ENCODE data around the gene RAB22A.

RAB22A gene

GRCh38 chr20:58309591-58310290 lies at the start of gene RAB22A:
Gene RAB22A (plus strand): TSS chr20:58309715. CDS start chr20:58309977, 262 bp downstream.
- DNase-seq (ENCODE audit: low read depth): no peak

GRCh38 chr20:58260006-58260405 lies 49.5 kb upstream of the RAB22A start:
- DNase-seq (ENCODE audit: low read depth): no peak

GRCh38 chr20:58261660-58262059 lies 47.9 kb upstream of the RAB22A start:
- DNase-seq (ENCODE audit: low read depth): no peak

- no peak for DNase-seq (ENCODE audit: low read depth)
Observed at GRCh38 chr20:58264271-58264670, 45.2 kb upstream of the RAB22A start.

- no peak for DNase-seq (ENCODE audit: low read depth)
Observed at GRCh38 chr20:58267389-58268215, 41.9 kb upstream of the RAB22A start.

GRCh38 chr20:58268421-58268821 lies 41.1 kb upstream of the RAB22A start:
- no peak for DNase-seq (ENCODE audit: low read depth)

GRCh38 chr20:58268936-58269619 lies 40.4 kb upstream of the RAB22A start:
- DNase-seq (ENCODE audit: low read depth): no peak

GRCh38 chr20:58271606-58272351 lies 37.7 kb upstream of the RAB22A start:
- DNase-seq (ENCODE audit: low read depth): no peak

GRCh38 chr20:58274384-58274783 lies 35.1 kb upstream of the RAB22A start:
- no peak for DNase-seq (ENCODE audit: low read depth)

GRCh38 chr20:58277107-58277506 lies 32.4 kb upstream of the RAB22A start:
- DNase-seq (ENCODE audit: low read depth): no peak

- no peak for DNase-seq (ENCODE audit: low read depth)
Observed at GRCh38 chr20:58277578-58278472, 31.7 kb upstream of the RAB22A start.

GRCh38 chr20:58286729-58287128 lies 22.8 kb upstream of the RAB22A start:
- DNase-seq (ENCODE audit: low read depth): no peak

- no peak for DNase-seq (ENCODE audit: low read depth)
Observed at GRCh38 chr20:58287638-58288037, 21.9 kb upstream of the RAB22A start.

- DNase-seq (ENCODE audit: low read depth): no peak
Observed at GRCh38 chr20:58289143-58289542, 20.4 kb upstream of the RAB22A start.

GRCh38 chr20:58293453-58293852 lies 16.1 kb upstream of the RAB22A start:
- no peak for DNase-seq (ENCODE audit: low read depth)

- DNase-seq (ENCODE audit: low read depth): no peak
Observed at GRCh38 chr20:58294497-58295455, 14.7 kb upstream of the RAB22A start.

- DNase-seq (ENCODE audit: low read depth): no peak
Observed at GRCh38 chr20:58296051-58296837, 13.3 kb upstream of the RAB22A start.

- DNase-seq (ENCODE audit: low read depth): no peak
Observed at GRCh38 chr20:58297394-58297793, 12.1 kb upstream of the RAB22A start.

- DNase-seq (ENCODE audit: low read depth): no peak
Observed at GRCh38 chr20:58300321-58300720, 9.2 kb upstream of the RAB22A start.
